ENCODE results near the gene METTL25B. TPM values are rescaled to one million over a fixed set of nuclear protein-coding genes. Genes with fewer than 3 reads are reported as not detected.

Gene METTL25B
- total RNA-seq, 1 experiment from 2014 or later: 10.4 TPM

DNA sequence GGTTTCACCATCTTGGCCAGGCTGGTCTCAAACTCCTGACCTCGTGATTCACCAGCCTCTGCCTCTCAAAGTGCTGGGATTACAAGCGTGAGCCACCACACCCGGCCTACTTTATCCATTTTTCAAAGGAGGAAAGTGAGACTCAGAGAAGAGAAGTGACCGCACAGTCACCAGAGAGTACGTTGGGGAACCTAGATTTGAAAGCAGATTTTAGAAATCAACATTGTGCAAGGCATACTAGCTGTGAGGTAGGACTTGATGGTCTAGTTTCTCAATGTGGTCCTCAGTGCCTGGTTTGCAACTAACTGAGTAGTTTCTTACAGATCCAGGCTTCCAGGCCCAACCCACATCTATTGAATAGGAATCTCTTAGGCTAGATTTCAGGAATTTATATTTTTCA, 37.4 kb downstream of the METTL25B start:
- Histone ChIP-seq H4K20me1 (ENCODE audit: low read length) (peaks cover 4% of the 10 kb centered on the region; the same call in 1 of the 2 replicates), H3K9ac (ENCODE audit: low read length) (no peak overlapping the region; the same call in 1 of the 2 replicates), H3K27me3 (ENCODE audit: low read length) (no peaks in the 10 kb centered on the region), H3K4me3 (ENCODE audit: low read length) (peak overlapping the region; percentile 74), H3K36me3 (ENCODE audit: low read depth, low read length) (peaks cover 3% of the 10 kb centered on the region), H3K79me2 (ENCODE audit: low read length) (peaks cover 42% of the 10 kb centered on the region), H2AFZ (ENCODE audit: low read length) (peak overlapping the region; percentile 91; the same call in 1 of the 2 replicates), H3K4me1 (ENCODE audit: insufficient read depth, low read length) (peaks cover 24% of the 10 kb centered on the region), H3K27ac (ENCODE audit: low read length) (no peak overlapping the region), H3K9me2 (replicated peaks; ENCODE audit: low read length) (no peaks in the 10 kb centered on the region), H3K4me2 (ENCODE audit: low read length) (peak overlapping the region; percentile 96), H3F3A (ENCODE audit: low read length, unreplicated experiment) (no peaks in the 10 kb centered on the region), H3K9me3 (ENCODE audit: low read length) (no peaks in the 10 kb centered on the region)
- BruUV-seq (replicated peaks): no TSS peak
- DNase-seq: no peak
- ATAC-seq: no peak
- intact Hi-C loops (cut with micrococcal nuclease): no loop called here
- POLR2A ChIA-PET (ENCODE audit: unreplicated experiment): no interaction called here
- CTCF ChIA-PET: no interaction called here
- no peak for TF ChIP-seq EZH2phosphoT487 (IDR thresholded peaks at IDR 0.05; ENCODE audit: borderline replicate concordance, low read length)
- TF ChIP-seq, protein P1, sequence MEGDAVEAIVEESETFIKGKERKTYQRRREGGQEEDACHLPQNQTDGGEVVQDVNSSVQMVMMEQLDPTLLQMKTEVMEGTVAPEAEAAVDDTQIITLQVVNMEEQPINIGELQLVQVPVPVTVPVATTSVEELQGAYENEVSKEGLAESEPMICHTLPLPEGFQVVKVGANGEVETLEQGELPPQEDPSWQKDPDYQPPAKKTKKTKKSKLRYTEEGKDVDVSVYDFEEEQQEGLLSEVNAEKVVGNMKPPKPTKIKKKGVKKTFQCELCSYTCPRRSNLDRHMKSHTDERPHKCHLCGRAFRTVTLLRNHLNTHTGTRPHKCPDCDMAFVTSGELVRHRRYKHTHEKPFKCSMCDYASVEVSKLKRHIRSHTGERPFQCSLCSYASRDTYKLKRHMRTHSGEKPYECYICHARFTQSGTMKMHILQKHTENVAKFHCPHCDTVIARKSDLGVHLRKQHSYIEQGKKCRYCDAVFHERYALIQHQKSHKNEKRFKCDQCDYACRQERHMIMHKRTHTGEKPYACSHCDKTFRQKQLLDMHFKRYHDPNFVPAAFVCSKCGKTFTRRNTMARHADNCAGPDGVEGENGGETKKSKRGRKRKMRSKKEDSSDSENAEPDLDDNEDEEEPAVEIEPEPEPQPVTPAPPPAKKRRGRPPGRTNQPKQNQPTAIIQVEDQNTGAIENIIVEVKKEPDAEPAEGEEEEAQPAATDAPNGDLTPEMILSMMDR (conservative IDR thresholded peaks at IDR 0.05; ENCODE audit: low read depth, low read length): no peak
- no peak for TF ChIP-seq EZH2 (IDR thresholded peaks at IDR 0.05; ENCODE audit: low read length, unreplicated experiment)

DNA sequence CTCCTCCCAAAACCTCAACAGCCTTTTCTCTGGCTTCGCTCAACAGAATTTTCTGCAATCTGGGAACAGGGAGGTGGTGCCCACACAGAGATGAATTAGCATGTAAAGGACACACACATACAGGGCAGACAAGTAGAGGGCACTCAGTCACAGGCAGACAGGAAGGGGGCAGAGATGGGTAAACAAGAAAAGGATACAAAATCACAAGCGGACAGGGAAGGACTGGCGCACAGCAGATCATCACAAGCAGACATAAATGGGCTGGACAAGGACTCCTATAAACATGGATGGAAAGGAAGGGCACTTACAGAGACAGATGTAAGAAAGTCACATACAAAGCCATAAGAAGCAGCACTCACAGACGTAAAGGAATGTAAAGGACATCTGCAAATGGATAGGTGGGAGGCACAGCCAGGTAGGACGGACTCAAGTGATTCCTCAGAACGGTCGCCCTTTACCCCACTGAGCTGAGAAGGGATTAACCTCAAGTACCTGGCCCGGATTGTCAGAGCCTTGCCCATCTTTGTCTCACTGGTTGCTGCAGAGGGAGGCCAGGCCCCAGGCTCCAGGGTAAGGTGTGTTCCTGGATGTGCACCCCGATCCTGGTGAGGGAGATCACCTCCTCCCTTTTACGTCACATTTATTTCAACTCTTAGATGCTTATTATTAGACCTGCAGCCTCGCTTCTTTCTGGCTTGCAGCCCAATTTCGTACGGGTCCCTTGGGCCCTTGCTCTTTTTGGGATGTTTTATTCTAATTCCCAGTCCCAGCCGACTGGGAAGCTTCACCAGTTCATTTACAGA, 38.2 kb downstream of the METTL25B start:
- Histone ChIP-seq H3K79me2 (ENCODE audit: low read length) (peaks cover 50% of the 10 kb centered on the region), H3K9me2 (replicated peaks; ENCODE audit: low read length) (no peaks in the 10 kb centered on the region), H3F3A (ENCODE audit: low read length, unreplicated experiment) (no peaks in the 10 kb centered on the region), H3K27ac (ENCODE audit: low read length) (peak overlapping the region; percentile 74), H3K4me2 (ENCODE audit: low read length) (peak overlapping the region; percentile 96), H3K9me3 (ENCODE audit: low read length) (no peaks in the 10 kb centered on the region), H3K4me3 (ENCODE audit: low read length) (peak overlapping the region; percentile 74), H3K9ac (ENCODE audit: low read length) (peak overlapping the region; percentile 98), H3K27me3 (ENCODE audit: low read length) (no peaks in the 10 kb centered on the region), H4K20me1 (ENCODE audit: low read length) (peaks cover 4% of the 10 kb centered on the region; the same call in 1 of the 2 replicates), H3K36me3 (ENCODE audit: low read depth, low read length) (peaks cover 8% of the 10 kb centered on the region), H2AFZ (ENCODE audit: low read length) (peak overlapping the region; percentile 91), H3K4me1 (ENCODE audit: insufficient read depth, low read length) (peaks cover 31% of the 10 kb centered on the region)
- BruUV-seq (replicated peaks): TSS peak; percentile 81
- ChIA-PET POLR2A (ENCODE audit: unreplicated experiment) (interaction anchor here (0.6 to 1.8 kb wide), 4 partner anchors 15 to 465 kb away, joined by 3 to 7 read pairs (median 6); partner anchors contain the start of genes HDGF, ISG20L2, METTL25B and MRPL24), CTCF (interaction anchor here (0.6 to 1.3 kb wide), 7 partner anchors 26 to 907 kb away, joined by 3 to 9 read pairs (median 3); partner anchors contain the start of gene MRPL24)
- TF ChIP-seq EZH2 (IDR thresholded peaks at IDR 0.05; ENCODE audit: low read length, unreplicated experiment) (no peak), EZH2phosphoT487 (IDR thresholded peaks at IDR 0.05; ENCODE audit: borderline replicate concordance, low read length) (no peak)
- TF ChIP-seq, protein P1 (conservative IDR thresholded peaks at IDR 0.05; ENCODE audit: low read depth, low read length): no peak
- DNase-seq (peak; percentile 47), ATAC-seq (peak; percentile 16)
- intact Hi-C loops (cut with micrococcal nuclease): loop anchor here (1.0 kb wide), 3 partner anchors 14 to 38 kb away; partner anchors contain the start of genes ISG20L2, METTL25B and MRPL24
